ENCODE results near the gene FRS3. TPM values are rescaled to one million over a fixed set of nuclear protein-coding genes. Genes with fewer than 3 reads are reported as not detected.

FRS3 gene
- polyA plus RNA-seq, 3 donors, result 6.0 to 9.2 (median 8.6) TPM

- no peak for DNase-seq
Observed at GRCh38 chr6:41746107-41746506, 33.6 kb downstream of the FRS3 start.

- no peak for DNase-seq
Observed at GRCh38 chr6:41744236-41744787, 35.4 kb downstream of the FRS3 start.

GRCh38 chr6:41743406-41744235, 36.1 kb downstream of the FRS3 start:
- DNase-seq, result no peak

- DNase-seq, result no peak
Observed at GRCh38 chr6:41741625-41742490, 37.8 kb downstream of the FRS3 start.

GRCh38 chr6:41740366-41741162, 39.1 kb downstream of the FRS3 start:
- no peak for DNase-seq

- no peak for DNase-seq
Observed at GRCh38 chr6:41739041-41739440, 40.7 kb downstream of the FRS3 start.

- DNase-seq, result no peak
Observed at GRCh38 chr6:41737591-41738130, 42.0 kb downstream of the FRS3 start.

GRCh38 chr6:41736800-41737555, 42.7 kb downstream of the FRS3 start:
- DNase-seq, result no peak

GRCh38 chr6:41736186-41736733, 43.4 kb downstream of the FRS3 start:
- no peak for DNase-seq

GRCh38 chr6:41735427-41736185, 44.1 kb downstream of the FRS3 start, which contains the start of gene TFEB:
Gene TFEB (minus strand): TSS chr6:41735608. CDS start chr6:41691213, 44,395 bp downstream.
- peak; percentile 91 for DNase-seq

- DNase-seq, result peak; percentile 69
Observed at GRCh38 chr6:41734666-41735426, 44.9 kb downstream of the FRS3 start.

GRCh38 chr6:41733707-41734665, 45.7 kb downstream of the FRS3 start:
- peak; percentile 76 for DNase-seq

- DNase-seq, result no peak
Observed at GRCh38 chr6:41733360-41733706, 46.4 kb downstream of the FRS3 start.

GRCh38 chr6:41732591-41733359, 46.9 kb downstream of the FRS3 start:
- no peak for DNase-seq

- no peak for DNase-seq
Observed at GRCh38 chr6:41732149-41732548, 47.6 kb downstream of the FRS3 start.

- DNase-seq, result no peak
Observed at GRCh38 chr6:41731561-41732086, 48.1 kb downstream of the FRS3 start.
